WTC11 (cell line): ENCODE data around the gene C22orf42. TPM values are rescaled to one million over a fixed set of nuclear protein-coding genes. Genes with fewer than 3 reads are reported as not detected.
A peak's percentile ranks its signal among the peaks of the same experiment; 100 is the strongest.

Source experiments
- ATAC-seq: fragments of 200-7000 bp; cut with Tn5 transposase; 2 replicates; pipeline ENCODE4 v1.10.0; 2021; ENCODE audit warnings: mild to moderate bottlenecking, moderate library complexity
- CTCF ChIA-PET: fragments of 300-600 bp; sonication (Branson Sonifier 250); formaldehyde crosslinking; loops from one replicate; lab custom pipeline; 2021; ENCODE audit warnings: antibody characterized with exemption; lab: Charles Lee
- POLR2A ChIA-PET: fragments of 350-600 bp; sonication (Branson Sonifier 250); formaldehyde crosslinking; loops from one replicate; lab custom pipeline; 2021; ENCODE audit warnings: antibody characterized with exemption; lab: Charles Lee
- DNase-seq: peaks from one replicate; pipeline ENCODE4 v3.0.0; 2021; ENCODE audit warnings: low spot score
- H3K27ac Mint-ChIP-seq: 2 replicates; pipeline ENCODE4 v1.8.0; 2021; ENCODE audit warnings: mixed read lengths
- H3K27me3 Mint-ChIP-seq: 2 replicates; pipeline ENCODE4 v1.8.0; 2021; ENCODE audit warnings: low read depth, mild to moderate bottlenecking, moderate library complexity, mixed read lengths
- H3K36me3 Mint-ChIP-seq: 2 replicates; pipeline ENCODE4 v1.8.0; 2021; ENCODE audit warnings: mixed read lengths
- H3K4me1 Mint-ChIP-seq: 2 replicates; pipeline ENCODE4 v1.8.0; 2022; ENCODE audit warnings: mixed read lengths
- H3K4me3 Mint-ChIP-seq: 2 replicates; pipeline ENCODE4 v1.8.0; 2021; ENCODE audit warnings: mild to moderate bottlenecking, moderate library complexity, mixed read lengths
- H3K9me3 Mint-ChIP-seq: 2 replicates; pipeline ENCODE4 v1.8.0; 2021; ENCODE audit warnings: mixed read lengths
- ARID4B ChIP-seq: sonication (generic); formaldehyde crosslinking; IDR thresholded peaks from 2 replicates; pipeline ENCODE4 v1.8.0; 2023; ENCODE audit warnings: missing genetic modification reagents, mild to moderate bottlenecking, borderline replicate concordance
- CREM ChIP-seq: sonication (generic); formaldehyde crosslinking; IDR thresholded peaks from 2 replicates; pipeline ENCODE4 v1.8.1; 2022; ENCODE audit warnings: mild to moderate bottlenecking, missing genetic modification reagents, moderate library complexity
- E2F1 ChIP-seq: sonication (generic); formaldehyde crosslinking; IDR thresholded peaks from 2 replicates; pipeline ENCODE4 v1.8.0; 2022; ENCODE audit warnings: mild to moderate bottlenecking, missing genetic modification reagents
- EMX1 ChIP-seq: fragments of 250-450 bp; sonication (Bioruptor Pico); IDR thresholded peaks from 2 replicates; pipeline ENCODE4 v1.8.0; 2021; ENCODE audit warnings: mild to moderate bottlenecking
- ETV6 ChIP-seq: sonication (generic); formaldehyde crosslinking; IDR thresholded peaks from 2 replicates; pipeline ENCODE4 v1.8.1; 2022; ENCODE audit warnings: mild to moderate bottlenecking, missing genetic modification reagents
- FOXK1 ChIP-seq: sonication (generic); formaldehyde crosslinking; IDR thresholded peaks from 2 replicates; pipeline ENCODE4 v1.8.0; 2022; ENCODE audit warnings: mild to moderate bottlenecking, moderate library complexity, missing genetic modification reagents
- FOXP4 ChIP-seq: sonication (generic); formaldehyde crosslinking; IDR thresholded peaks from 2 replicates; pipeline ENCODE4 v1.8.0; 2022; ENCODE audit warnings: mild to moderate bottlenecking, missing genetic modification reagents
- IRF1 ChIP-seq: sonication (generic); formaldehyde crosslinking; IDR thresholded peaks from 2 replicates; pipeline ENCODE4 v1.8.0; 2023; ENCODE audit warnings: missing genetic modification reagents
- IRF2 ChIP-seq: sonication (generic); formaldehyde crosslinking; IDR thresholded peaks from 2 replicates; pipeline ENCODE4 v1.8.0; 2022; ENCODE audit warnings: low read depth, missing genetic modification reagents, borderline replicate concordance
- MAX ChIP-seq: sonication (generic); formaldehyde crosslinking; IDR thresholded peaks from 2 replicates; pipeline ENCODE4 v1.8.0; 2022; ENCODE audit warnings: mild to moderate bottlenecking, missing genetic modification reagents
- MXD4 ChIP-seq: fragments of 250-450 bp; sonication (Bioruptor Pico); IDR thresholded peaks from 2 replicates; pipeline ENCODE4 v1.8.0; 2021; ENCODE audit warnings: mild to moderate bottlenecking, moderate library complexity, borderline replicate concordance
- NFE2L1 ChIP-seq: sonication (generic); formaldehyde crosslinking; IDR thresholded peaks from 2 replicates; pipeline ENCODE4 v1.8.1; 2023; ENCODE audit warnings: missing genetic modification reagents
- PRDM15 ChIP-seq: sonication (generic); formaldehyde crosslinking; IDR thresholded peaks from 2 replicates; pipeline ENCODE4 v1.8.0; 2022; ENCODE audit warnings: missing genetic modification reagents
- SMAD3 ChIP-seq: sonication (generic); formaldehyde crosslinking; IDR thresholded peaks from 2 replicates; pipeline ENCODE4 v1.8.0; 2022; ENCODE audit warnings: missing genetic modification reagents, mild to moderate bottlenecking, borderline replicate concordance
- SP1 ChIP-seq: sonication (generic); formaldehyde crosslinking; conservative IDR thresholded peaks from 2 replicates; pipeline ENCODE4 v1.8.1; 2022; ENCODE audit warnings: missing genetic modification reagents
- ZNF138 ChIP-seq: sonication (generic); formaldehyde crosslinking; conservative IDR thresholded peaks from 2 replicates; pipeline ENCODE4 v1.8.1; 2022; ENCODE audit warnings: mild to moderate bottlenecking, moderate library complexity, missing genetic modification reagents
- ZNF219 ChIP-seq: sonication (generic); formaldehyde crosslinking; IDR thresholded peaks from 2 replicates; pipeline ENCODE4 v1.8.0; 2023; ENCODE audit warnings: missing genetic modification reagents, mild to moderate bottlenecking, borderline replicate concordance
- total RNA-seq: library from RNA; stranded (reverse); gene quantifications from 3 replicates; pipeline ENCODE4 v1.2.3, GENCODE V29; 2021

The C22orf42 gene
- total RNA-seq, 1 experiment from 2014 or later, result 0.61 TPM

- TF ChIP-seq IRF1, result 0 out of 2 replicates have a peak, but pooled peaks have one; percentile 41
- TF ChIP-seq SP1 (CRISPR knock-in tag), result 0 out of 2 replicates have a peak, but pooled peaks have one; percentile 15
- TF ChIP-seq FOXP4, result peak; percentile 87
- no peak for TF ChIP-seq EMX1 (CRISPR knock-in tag)
- TF ChIP-seq E2F1, result no peak
- TF ChIP-seq IRF2 (CRISPR knock-in tag), result no peak
- TF ChIP-seq NFE2L1 (CRISPR knock-in tag), result 0 out of 2 replicates have a peak, but pooled peaks have one; percentile 42
- TF ChIP-seq MAX, result peak; percentile 76; the same call in 1 of the 2 replicates
- no peak for TF ChIP-seq CREM (CRISPR knock-in tag)
- TF ChIP-seq FOXK1 (CRISPR knock-in tag), result peak; percentile 62; the same call in 1 of the 2 replicates
- no peak for TF ChIP-seq ARID4B
- TF ChIP-seq ZNF138 (CRISPR knock-in tag), result 0 out of 2 replicates have a peak, but pooled peaks have one; percentile 35
- peak; percentile 83; the same call in 1 of the 2 replicates for TF ChIP-seq ETV6 (CRISPR knock-in tag)
- H3K9me3 Mint-ChIP-seq, result no peaks in the 10 kb centered on the region
- CTCF ChIA-PET, result interaction anchor here (0.6 to 3.2 kb wide), 11 partner anchors 11 to 234 kb away, joined by 3 to 16 read pairs (median 4); no protein-coding TSS in a partner anchor
- POLR2A ChIA-PET, result no interaction called here
- peaks cover 60% of the 10 kb centered on the region for H3K27me3 Mint-ChIP-seq
- peak within 1 kb of the TSS; percentile 82 for H3K4me3 Mint-ChIP-seq
- H3K27ac Mint-ChIP-seq, result no peak within 1 kb of the TSS
- peak; percentile 72 for ATAC-seq
- peak; percentile 80 for DNase-seq
- H3K4me1 Mint-ChIP-seq, result peaks cover 57% of the 10 kb centered on the region
- H3K36me3 Mint-ChIP-seq, result no peaks in the 10 kb centered on the region; the same call in 1 of the 2 replicates
Measured at GRCh38 chr22:32204856-32205722, 46.0 kb upstream of the C22orf42 start, which contains the start of gene RFPL2. Gene RFPL2 (minus strand): TSS chr22:32205073. CDS start chr22:32202451, 2,622 bp downstream.

GRCh38 chr22:32204040-32204855 lies 45.1 kb upstream of the C22orf42 start:
- Mint-ChIP-seq H3K4me1 (peaks cover 57% of the 10 kb centered on the region), H3K4me3 (peak overlapping the region; percentile 82), H3K36me3 (no peaks in the 10 kb centered on the region; the same call in 1 of the 2 replicates), H3K27me3 (peaks cover 60% of the 10 kb centered on the region), H3K9me3 (no peaks in the 10 kb centered on the region), H3K27ac (no peak overlapping the region)
- peak; percentile 63 for DNase-seq
- ChIA-PET CTCF (interaction anchor here (0.6 to 3.2 kb wide), 12 partner anchors 14 to 400 kb away, joined by 3 to 16 read pairs (median 4); no protein-coding TSS in a partner anchor), POLR2A (no interaction called here)
- peak; percentile 10 for ATAC-seq
- TF ChIP-seq ZNF219 (CRISPR knock-in tag), result no peak
- peak; percentile 64 for TF ChIP-seq PRDM15 (CRISPR knock-in tag)
- peak; percentile 47; the same call in 1 of the 2 replicates for TF ChIP-seq SP1 (CRISPR knock-in tag)
- 0 out of 2 replicates have a peak, but pooled peaks have one; percentile 15 for TF ChIP-seq SMAD3
- no peak for TF ChIP-seq MXD4 (CRISPR knock-in tag)
